ENCODE data around the gene SPINK4. TPM values are rescaled to one million over a fixed set of nuclear protein-coding genes. Genes with fewer than 3 reads are reported as not detected.

The SPINK4 gene
- polyA plus RNA-seq, 2 donors, result not detected

DNA sequence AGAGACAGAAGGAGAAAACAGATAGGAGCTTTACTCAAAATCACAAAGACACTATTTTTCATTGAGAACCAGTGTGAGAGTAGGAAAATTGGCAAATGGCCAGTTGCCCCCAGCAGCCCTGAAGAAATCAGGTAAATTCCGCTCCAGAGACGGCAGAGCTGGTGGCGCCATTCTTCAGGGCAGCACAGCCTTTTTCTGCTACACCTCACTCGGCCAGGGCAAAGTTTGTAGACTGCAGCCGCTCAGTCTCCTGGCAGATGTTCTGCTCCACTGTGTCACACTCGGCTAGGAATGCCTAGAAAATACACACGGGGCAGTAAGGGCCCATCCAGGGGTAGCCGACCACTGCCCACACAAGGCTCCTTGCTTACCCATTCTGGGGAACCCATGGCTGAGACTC lies 15.0 kb downstream of the SPINK4 start:
- no peak overlapping the region for H3K4me3 ChIP-seq (ENCODE audit: low read depth in 1 of 2, low read length in 2 of 2)
- H3K4me1 ChIP-seq (ENCODE audit: control insufficient read depth in 2 of 2, insufficient read depth in 2 of 2, low read length in 1 of 2), result no peaks in the 10 kb centered on the region
- H3K27ac ChIP-seq (ENCODE audit: low read depth in 2 of 2, low read length in 1 of 2), result no peak overlapping the region
- peaks cover 28 to 30% of the 10 kb centered on the region in 2 donors for H3K36me3 ChIP-seq (ENCODE audit: control insufficient read depth in 2 of 2, insufficient read depth in 2 of 2, low read length in 1 of 2)
- H3K9me3 ChIP-seq (ENCODE audit: control insufficient read depth in 2 of 2, insufficient read depth in 1 of 2, low read depth in 1 of 2, low read length in 1 of 2), result no peaks in the 10 kb centered on the region
- H3K27me3 ChIP-seq (ENCODE audit: control insufficient read depth in 1 of 2, insufficient read depth in 2 of 2, low read length in 2 of 2), result no peaks in the 10 kb centered on the region
- WGBS, 2 donors, result 91 to 95% methylated on average over 8 of the region's 8 CpGs

- Histone ChIP-seq H3K36me3 (ENCODE audit: control insufficient read depth in 2 of 2, insufficient read depth in 2 of 2, low read length in 1 of 2) (peaks cover 29 to 30% of the 10 kb centered on the region in 2 donors), H3K27me3 (ENCODE audit: control insufficient read depth in 1 of 2, insufficient read depth in 2 of 2, low read length in 2 of 2) (no peaks in the 10 kb centered on the region), H3K27ac (ENCODE audit: low read depth in 2 of 2, low read length in 1 of 2) (no peak overlapping the region)
These were observed 15.5 kb downstream of the SPINK4 start for GRCh38 chr9:33255471-33255870.

DNA sequence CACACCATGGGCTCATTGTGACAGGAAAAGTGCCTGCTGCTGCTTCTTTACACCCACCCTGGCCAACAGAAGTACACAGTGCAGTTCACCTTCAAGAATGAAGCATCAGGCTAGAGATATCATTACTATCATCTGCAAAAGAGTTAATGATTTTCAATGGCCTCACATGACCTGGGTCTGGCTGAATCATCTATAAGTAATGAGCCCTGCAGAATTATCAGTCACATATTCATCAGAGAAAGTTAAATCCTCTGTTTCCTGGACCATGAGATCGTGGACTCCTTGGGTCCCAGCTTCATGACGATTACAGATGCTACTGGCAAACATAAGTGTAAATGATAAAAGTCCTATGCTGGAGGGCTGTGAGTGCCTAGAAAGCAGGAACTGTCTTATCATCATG lies 16.3 kb downstream of the SPINK4 start:
- WGBS, 2 donors, result 85 to 86% methylated on average over 2 of the region's 2 CpGs
- Histone ChIP-seq H3K27ac (ENCODE audit: low read depth in 2 of 2, low read length in 1 of 2) (no peak overlapping the region), H3K27me3 (ENCODE audit: control insufficient read depth in 1 of 2, insufficient read depth in 2 of 2, low read length in 2 of 2) (no peaks in the 10 kb centered on the region), H3K9me3 (ENCODE audit: control insufficient read depth in 2 of 2, insufficient read depth in 1 of 2, low read depth in 1 of 2, low read length in 1 of 2) (no peaks in the 10 kb centered on the region), H3K36me3 (ENCODE audit: control insufficient read depth in 2 of 2, insufficient read depth in 2 of 2, low read length in 1 of 2) (peaks cover 29 to 30% of the 10 kb centered on the region in 2 donors), H3K4me3 (ENCODE audit: low read depth in 1 of 2, low read length in 2 of 2) (no peak overlapping the region), H3K4me1 (ENCODE audit: control insufficient read depth in 2 of 2, insufficient read depth in 2 of 2, low read length in 1 of 2) (no peaks in the 10 kb centered on the region)

More at GRCh38 chr9:33255471-33255870, 15.5 kb downstream of the SPINK4 start:
- WGBS, 2 donors, result 85 to 86% methylated on average over 4 of the region's 4 CpGs
- H3K4me3 ChIP-seq (ENCODE audit: low read depth in 1 of 2, low read length in 2 of 2), result no peak overlapping the region
- H3K4me1 ChIP-seq (ENCODE audit: control insufficient read depth in 2 of 2, insufficient read depth in 2 of 2, low read length in 1 of 2), result no peaks in the 10 kb centered on the region
- no peaks in the 10 kb centered on the region for H3K9me3 ChIP-seq (ENCODE audit: control insufficient read depth in 2 of 2, insufficient read depth in 1 of 2, low read depth in 1 of 2, low read length in 1 of 2)

DNA sequence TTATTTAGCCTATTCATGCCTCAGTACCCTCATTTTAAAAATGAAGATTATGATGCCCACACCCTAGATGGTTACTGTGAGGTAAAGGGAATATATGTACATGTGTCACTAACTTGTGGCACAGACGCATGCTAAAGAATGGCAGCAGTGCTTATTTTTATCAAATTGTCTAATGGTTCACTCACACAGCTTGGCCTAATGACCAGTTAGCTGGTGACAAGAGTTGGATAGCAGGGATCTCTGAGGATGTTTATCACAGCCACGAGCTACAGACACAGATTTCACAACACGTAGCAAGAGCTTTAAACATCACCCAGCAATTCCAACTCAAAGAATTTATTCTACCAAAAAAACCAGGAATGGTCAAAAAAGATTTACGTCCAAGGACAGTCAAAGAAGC lies 17.3 kb downstream of the SPINK4 start:
- no peak overlapping the region for H3K27ac ChIP-seq (ENCODE audit: low read depth in 2 of 2, low read length in 1 of 2)
- H3K4me3 ChIP-seq (ENCODE audit: low read depth in 1 of 2, low read length in 2 of 2), result no peak overlapping the region
- 92 to 94% methylated on average over 4 of the region's 4 CpGs for WGBS, 2 donors
- H3K36me3 ChIP-seq (ENCODE audit: control insufficient read depth in 2 of 2, insufficient read depth in 2 of 2, low read length in 1 of 2), result peaks cover 28 to 34% of the 10 kb centered on the region in 2 donors
- H3K27me3 ChIP-seq (ENCODE audit: control insufficient read depth in 1 of 2, insufficient read depth in 2 of 2, low read length in 2 of 2), result no peaks in the 10 kb centered on the region
- no peaks in the 10 kb centered on the region for H3K4me1 ChIP-seq (ENCODE audit: control insufficient read depth in 2 of 2, insufficient read depth in 2 of 2, low read length in 1 of 2)
- H3K9me3 ChIP-seq (ENCODE audit: control insufficient read depth in 2 of 2, insufficient read depth in 1 of 2, low read depth in 1 of 2, low read length in 1 of 2), result no peaks in the 10 kb centered on the region

DNA sequence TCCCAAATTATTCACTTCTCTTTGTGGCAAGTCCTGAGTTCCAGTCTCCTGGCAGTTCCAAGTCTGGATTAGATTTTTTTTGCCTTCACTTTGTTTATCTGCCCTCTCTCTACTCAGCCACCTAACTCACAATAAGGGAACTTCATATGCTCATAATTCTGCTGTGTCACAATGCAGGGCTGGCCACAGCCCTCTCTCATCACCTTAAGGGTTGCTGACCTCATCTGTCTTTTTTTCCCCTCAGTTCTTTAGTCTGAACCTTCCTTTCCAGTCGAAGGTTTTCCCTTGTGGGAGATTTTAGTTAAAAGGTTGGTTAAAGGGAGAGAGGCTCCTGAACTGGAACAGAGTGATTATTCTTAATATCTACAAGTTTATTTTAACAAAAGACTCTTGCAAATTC lies 20.4 kb downstream of the SPINK4 start:
- H3K27me3 ChIP-seq (ENCODE audit: control insufficient read depth in 1 of 2, insufficient read depth in 2 of 2, low read length in 2 of 2), result no peaks in the 10 kb centered on the region
- H3K36me3 ChIP-seq (ENCODE audit: control insufficient read depth in 2 of 2, insufficient read depth in 2 of 2, low read length in 1 of 2), result peaks cover 13 to 23% of the 10 kb centered on the region in 2 donors
- H3K4me1 ChIP-seq (ENCODE audit: control insufficient read depth in 2 of 2, insufficient read depth in 2 of 2, low read length in 1 of 2), result peaks cover 2 to 3% of the 10 kb centered on the region in 2 donors
- H3K27ac ChIP-seq (ENCODE audit: low read depth in 2 of 2, low read length in 1 of 2), result no peak overlapping the region
- no peaks in the 10 kb centered on the region for H3K9me3 ChIP-seq (ENCODE audit: control insufficient read depth in 2 of 2, insufficient read depth in 1 of 2, low read depth in 1 of 2, low read length in 1 of 2)
- WGBS, 2 donors, result 77 to 83% methylated on average over 1 of the region's 1 CpG
- no peak overlapping the region for H3K4me3 ChIP-seq (ENCODE audit: low read depth in 1 of 2, low read length in 2 of 2)

- Histone ChIP-seq H3K27ac (ENCODE audit: low read depth in 2 of 2, low read length in 1 of 2) (peak overlapping the region; percentile 95 to 96), H3K4me1 (ENCODE audit: control insufficient read depth in 2 of 2, insufficient read depth in 2 of 2, low read length in 1 of 2) (peaks cover 2 to 6% of the 10 kb centered on the region in 2 donors), H3K36me3 (ENCODE audit: control insufficient read depth in 2 of 2, insufficient read depth in 2 of 2, low read length in 1 of 2) (peaks cover 4% of the 10 kb centered on the region in 2 donors), H3K4me3 (ENCODE audit: low read depth in 1 of 2, low read length in 2 of 2) (peak overlapping the region; percentile 97 to 98), H3K27me3 (ENCODE audit: control insufficient read depth in 1 of 2, insufficient read depth in 2 of 2, low read length in 2 of 2) (no peaks in the 10 kb centered on the region), H3K9me3 (ENCODE audit: control insufficient read depth in 2 of 2, insufficient read depth in 1 of 2, low read depth in 1 of 2, low read length in 1 of 2) (no peaks in the 10 kb centered on the region)
- 4 to 6% methylated on average over 25 of the region's 25 CpGs for WGBS, 2 donors
These were observed 23.4 kb downstream of the SPINK4 start for GRCh38 chr9:33263131-33264002.

DNA sequence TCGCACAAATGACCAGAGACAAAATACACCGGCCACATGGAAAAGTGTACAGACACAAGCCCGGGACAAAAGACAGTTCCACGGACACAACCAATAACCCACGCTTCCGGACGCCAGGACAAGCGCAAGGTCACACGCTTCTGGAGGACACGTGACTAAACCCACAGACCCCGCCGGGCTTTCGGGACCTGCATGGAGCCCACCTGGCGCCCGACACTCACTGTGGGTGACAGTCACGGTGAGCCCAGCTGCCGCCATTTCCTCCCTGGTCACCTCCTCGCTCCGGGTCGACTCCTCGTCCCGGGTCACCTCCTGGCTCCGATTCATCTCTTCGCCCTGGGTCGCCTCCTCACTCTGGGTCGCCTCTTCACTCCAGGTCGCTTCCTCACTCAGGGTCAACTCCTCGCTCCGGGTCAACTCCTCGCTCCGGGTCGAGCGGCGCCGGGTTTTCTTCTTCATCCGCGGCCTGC lies 24.1 kb downstream of the SPINK4 start:
- H3K27ac ChIP-seq (ENCODE audit: low read depth in 2 of 2, low read length in 1 of 2), result peak overlapping the region; percentile 95 to 96
- 0% methylated on average over 37 of the region's 37 CpGs for WGBS, 2 donors
- H3K27me3 ChIP-seq (ENCODE audit: control insufficient read depth in 1 of 2, insufficient read depth in 2 of 2, low read length in 2 of 2), result no peaks in the 10 kb centered on the region
- H3K9me3 ChIP-seq (ENCODE audit: control insufficient read depth in 2 of 2, insufficient read depth in 1 of 2, low read depth in 1 of 2, low read length in 1 of 2), result no peaks in the 10 kb centered on the region
- H3K4me3 ChIP-seq (ENCODE audit: low read depth in 1 of 2, low read length in 2 of 2), result peak overlapping the region; percentile 97 to 98
- H3K36me3 ChIP-seq (ENCODE audit: control insufficient read depth in 2 of 2, insufficient read depth in 2 of 2, low read length in 1 of 2), result peaks cover 4% of the 10 kb centered on the region in 2 donors
- peaks cover 2 to 6% of the 10 kb centered on the region in 2 donors for H3K4me1 ChIP-seq (ENCODE audit: control insufficient read depth in 2 of 2, insufficient read depth in 2 of 2, low read length in 1 of 2)

- Histone ChIP-seq H3K27me3 (ENCODE audit: control insufficient read depth in 1 of 2, insufficient read depth in 2 of 2, low read length in 2 of 2) (no peaks in the 10 kb centered on the region), H3K36me3 (ENCODE audit: control insufficient read depth in 2 of 2, insufficient read depth in 2 of 2, low read length in 1 of 2) (peaks cover 4% of the 10 kb centered on the region in 2 donors)
These were observed 24.7 kb downstream of the SPINK4 start, which contains the start of the genes BAG1 and CHMP5 for GRCh38 chr9:33264473-33265177. BAG1 (minus strand) TSS chr9:33264708. CHMP5 (plus strand) TSS chr9:33265049; CDS start chr9:33265079, 30 bp downstream.

DNA sequence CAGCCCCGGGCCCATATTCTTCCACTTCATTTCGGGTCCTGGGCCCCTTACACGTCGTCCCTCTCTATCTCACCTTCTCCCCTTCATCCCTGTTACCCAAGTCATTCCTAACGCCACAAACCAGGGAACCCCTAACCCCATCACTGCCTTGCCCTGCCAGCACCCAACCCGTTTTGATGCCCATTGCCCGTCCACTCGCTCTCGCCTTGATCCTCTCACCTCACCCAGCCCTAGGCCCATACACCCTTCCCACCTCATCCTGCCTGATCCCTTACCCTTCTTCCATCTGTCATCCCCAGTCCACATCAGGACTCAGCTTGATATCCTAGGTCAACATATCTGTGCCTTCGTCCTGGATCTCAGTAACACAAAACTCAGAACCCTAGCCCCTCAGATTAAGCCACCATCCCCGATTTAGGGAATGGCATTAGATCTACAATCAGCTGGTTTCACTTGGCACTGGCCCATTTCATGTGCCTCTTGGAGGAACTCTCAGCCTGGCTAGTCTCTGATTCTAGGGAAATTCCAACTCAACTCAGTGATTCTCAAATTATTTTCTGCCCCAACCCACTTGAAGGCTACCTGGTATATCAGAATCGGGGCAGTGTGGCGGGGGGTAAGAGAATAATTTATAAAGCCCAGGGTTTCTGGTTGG lies 25.4 kb downstream of the SPINK4 start:
- H3K36me3 ChIP-seq (ENCODE audit: control insufficient read depth in 2 of 2, insufficient read depth in 2 of 2, low read length in 1 of 2), result peaks cover 2 to 4% of the 10 kb centered on the region in 2 donors
- 20 to 21% methylated on average over 13 of the region's 13 CpGs for WGBS, 2 donors

More at GRCh38 chr9:33264473-33265177, 24.7 kb downstream of the SPINK4 start, which contains the start of the genes BAG1 and CHMP5:
- WGBS, 2 donors, result 0 to 1% methylated on average over 31 to 67 of the region's 67 CpGs
- Histone ChIP-seq H3K27ac (ENCODE audit: low read depth in 2 of 2, low read length in 1 of 2) (peak within 1 kb of the TSS; percentile 95 to 96), H3K4me1 (ENCODE audit: control insufficient read depth in 2 of 2, insufficient read depth in 2 of 2, low read length in 1 of 2) (peaks cover 2 to 6% of the 10 kb centered on the region in 2 donors), H3K4me3 (ENCODE audit: low read depth in 1 of 2, low read length in 2 of 2) (peak within 1 kb of the TSS; percentile 97 to 98), H3K9me3 (ENCODE audit: control insufficient read depth in 2 of 2, insufficient read depth in 1 of 2, low read depth in 1 of 2, low read length in 1 of 2) (no peaks in the 10 kb centered on the region)

More for the DNA sequence above, 25.4 kb downstream of the SPINK4 start:
- Histone ChIP-seq H3K4me1 (ENCODE audit: control insufficient read depth in 2 of 2, insufficient read depth in 2 of 2, low read length in 1 of 2) (peaks cover 2 to 6% of the 10 kb centered on the region in 2 donors), H3K4me3 (ENCODE audit: low read depth in 1 of 2, low read length in 2 of 2) (peak overlapping the region; percentile 66 to 70), H3K9me3 (ENCODE audit: control insufficient read depth in 2 of 2, insufficient read depth in 1 of 2, low read depth in 1 of 2, low read length in 1 of 2) (no peaks in the 10 kb centered on the region), H3K27me3 (ENCODE audit: control insufficient read depth in 1 of 2, insufficient read depth in 2 of 2, low read length in 2 of 2) (no peaks in the 10 kb centered on the region), H3K27ac (ENCODE audit: low read depth in 2 of 2, low read length in 1 of 2) (peak overlapping the region; percentile 92 to 94)

Data from esophagus (tissue), 2 donors.